Stimulated activated CD8-positive, alpha-beta memory T cell treated with anti-CD3 and anti-CD28 coated beads, Interleukin-15, amount 100 ng/mL, for 24 hours (primary cell): ENCODE measurements around the gene PTGR3.

Experiments
- DNase-seq: peaks from one replicate; pipeline ENCODE4 v3.0.0-alpha.2; 2020; ENCODE audit warnings: low read depth

Gene PTGR3

DNA sequence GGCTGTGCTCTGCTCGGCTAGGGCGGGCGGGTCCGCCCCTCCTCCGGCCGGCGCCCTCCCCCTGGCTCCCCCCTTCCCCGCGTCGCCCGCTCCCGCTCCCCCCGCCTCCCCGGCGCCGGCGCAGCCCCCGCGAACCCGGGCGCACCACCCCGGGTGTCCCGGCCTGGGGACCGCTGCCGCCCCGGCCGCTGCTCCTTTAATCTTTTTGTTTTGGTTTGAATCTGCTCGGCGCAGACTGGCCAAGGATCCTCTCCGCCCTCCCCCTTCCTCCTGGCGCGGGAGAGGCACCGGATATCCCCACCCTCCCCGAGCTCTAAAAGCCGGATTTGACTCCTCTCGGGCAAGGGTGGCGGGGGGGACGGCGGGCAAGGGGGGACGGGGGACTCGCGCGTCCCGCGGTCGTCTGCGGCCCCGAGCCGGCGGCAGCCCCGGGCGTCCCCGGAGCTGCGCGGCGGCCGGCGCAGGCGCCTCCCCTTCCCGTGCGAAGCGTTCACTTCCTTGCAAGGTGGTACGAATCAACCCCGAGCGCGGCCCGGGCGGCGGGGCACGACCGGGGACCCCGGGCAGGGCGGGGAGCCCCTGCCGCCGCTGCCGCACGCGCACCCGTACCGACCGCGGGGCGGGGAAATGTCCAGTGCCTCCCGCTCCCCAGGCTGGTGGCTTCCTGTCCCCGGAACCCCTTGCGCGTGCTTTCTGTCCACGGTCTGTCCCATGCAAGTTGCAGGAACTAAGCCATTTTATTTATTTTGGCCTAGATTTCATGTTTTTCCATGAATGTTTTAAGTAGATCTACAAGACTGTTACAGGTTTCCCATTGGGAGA lies at the start of gene PTGR3:
Gene PTGR3 (minus strand): TSS at position 11 of the 822 bp plus-strand sequence. CDS start 81 bp downstream, outside the sequence.
- peak; percentile 45 for DNase-seq

DNA sequence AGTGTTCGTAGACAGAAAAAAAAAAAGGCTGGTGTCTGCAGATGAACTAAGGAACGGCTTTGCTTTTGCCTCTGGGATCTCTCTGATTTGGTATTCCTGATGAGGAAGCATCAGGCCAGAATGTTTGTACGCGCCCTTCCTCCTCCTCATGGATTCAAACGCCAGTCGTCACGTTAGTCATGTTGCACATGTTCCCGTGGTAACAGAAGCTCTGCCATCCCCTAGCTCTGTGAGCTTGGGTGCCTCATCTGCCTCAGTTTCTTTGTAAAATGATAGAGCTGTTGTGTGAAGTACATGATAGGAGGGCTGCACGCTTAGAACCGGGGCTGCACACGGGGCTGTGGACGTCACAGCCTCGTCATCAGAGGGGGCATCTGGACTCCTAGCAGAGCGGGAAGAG lies 48.7 kb upstream of the PTGR3 start:
- DNase-seq: no peak

DNA sequence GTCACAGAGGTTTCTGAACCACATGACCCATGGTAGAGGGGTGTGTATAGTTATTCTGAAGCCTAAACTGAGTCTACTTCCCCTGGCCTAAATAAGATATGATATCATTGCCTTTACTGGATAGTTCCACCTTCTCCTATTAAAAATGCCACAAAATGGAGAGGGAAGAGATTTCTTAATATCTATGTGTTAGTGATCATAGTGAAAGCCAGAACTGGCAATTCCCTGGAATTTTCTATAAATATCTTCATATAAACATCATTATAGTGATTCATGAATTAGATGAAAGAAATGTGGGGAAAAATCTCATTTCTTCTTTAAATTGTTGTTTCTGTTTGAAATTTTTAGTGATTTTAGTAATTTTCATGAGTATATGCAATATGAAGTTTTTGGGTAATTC lies 47.4 kb upstream of the PTGR3 start:
- DNase-seq: no peak

GRCh38 chr18:75255094-75255493 lies 46.2 kb upstream of the PTGR3 start:
- no peak for DNase-seq

- DNase-seq: no peak
Observed at GRCh38 chr18:75253784-75254183, 44.8 kb upstream of the PTGR3 start.

DNA sequence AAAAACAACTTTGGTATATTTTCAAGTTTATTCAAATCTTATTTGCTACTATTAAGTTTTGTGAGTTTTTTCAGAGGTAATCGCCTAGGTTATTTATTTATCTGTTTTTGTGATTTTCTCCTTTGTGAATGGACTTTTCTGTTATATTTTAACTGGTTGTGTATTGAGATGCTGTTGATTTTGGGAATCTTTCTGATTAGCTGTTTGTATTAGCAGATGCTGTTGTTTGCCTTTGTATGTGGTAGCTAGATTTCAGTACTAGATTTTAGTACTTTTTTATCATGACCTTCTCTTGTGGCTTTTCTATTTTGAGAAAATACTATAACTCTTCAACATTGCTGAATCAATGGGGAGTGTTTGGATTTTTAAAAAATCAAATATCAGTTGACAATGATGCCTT lies 44.1 kb upstream of the PTGR3 start:
- DNase-seq: no peak

DNA sequence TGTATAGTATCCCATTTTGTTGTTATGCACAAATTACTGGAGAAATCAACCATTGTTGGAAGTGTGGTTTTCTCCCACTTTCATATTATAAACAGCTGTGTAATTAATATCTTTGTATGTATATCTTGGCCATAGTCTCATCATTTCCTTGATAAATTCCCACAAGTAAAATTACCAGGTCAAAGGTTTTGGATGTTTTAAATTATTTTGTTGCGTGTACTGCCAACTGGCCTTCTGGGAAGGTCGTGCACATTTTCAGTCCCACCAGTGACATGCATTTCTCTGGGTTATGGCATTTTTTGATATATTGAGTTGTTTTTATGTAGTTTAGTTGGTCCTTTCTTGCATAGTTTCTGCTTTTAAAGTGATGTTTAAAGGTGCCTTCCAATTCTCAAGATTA lies 43.2 kb upstream of the PTGR3 start:
- DNase-seq: no peak

- DNase-seq: no peak
Observed at GRCh38 chr18:75251466-75251865, 42.5 kb upstream of the PTGR3 start.

DNA sequence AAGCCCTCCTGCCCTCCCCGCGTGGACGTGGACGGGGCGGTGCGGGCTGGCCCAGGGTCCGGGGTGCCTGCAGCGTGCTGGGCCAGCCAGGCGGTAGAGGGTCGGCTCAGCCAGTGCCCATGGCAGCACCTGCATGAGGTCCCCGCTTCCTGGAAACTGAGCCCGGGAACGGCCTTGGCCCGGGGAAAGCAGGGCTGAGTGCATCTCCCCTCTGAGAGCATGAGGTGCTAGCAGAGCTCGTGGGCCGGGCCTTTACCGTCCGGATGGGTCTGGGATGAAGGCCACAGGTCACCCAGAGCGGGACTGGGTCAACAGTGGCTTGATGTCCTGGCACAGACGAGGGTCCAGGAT lies 41.5 kb upstream of the PTGR3 start:
- DNase-seq: no peak

DNA sequence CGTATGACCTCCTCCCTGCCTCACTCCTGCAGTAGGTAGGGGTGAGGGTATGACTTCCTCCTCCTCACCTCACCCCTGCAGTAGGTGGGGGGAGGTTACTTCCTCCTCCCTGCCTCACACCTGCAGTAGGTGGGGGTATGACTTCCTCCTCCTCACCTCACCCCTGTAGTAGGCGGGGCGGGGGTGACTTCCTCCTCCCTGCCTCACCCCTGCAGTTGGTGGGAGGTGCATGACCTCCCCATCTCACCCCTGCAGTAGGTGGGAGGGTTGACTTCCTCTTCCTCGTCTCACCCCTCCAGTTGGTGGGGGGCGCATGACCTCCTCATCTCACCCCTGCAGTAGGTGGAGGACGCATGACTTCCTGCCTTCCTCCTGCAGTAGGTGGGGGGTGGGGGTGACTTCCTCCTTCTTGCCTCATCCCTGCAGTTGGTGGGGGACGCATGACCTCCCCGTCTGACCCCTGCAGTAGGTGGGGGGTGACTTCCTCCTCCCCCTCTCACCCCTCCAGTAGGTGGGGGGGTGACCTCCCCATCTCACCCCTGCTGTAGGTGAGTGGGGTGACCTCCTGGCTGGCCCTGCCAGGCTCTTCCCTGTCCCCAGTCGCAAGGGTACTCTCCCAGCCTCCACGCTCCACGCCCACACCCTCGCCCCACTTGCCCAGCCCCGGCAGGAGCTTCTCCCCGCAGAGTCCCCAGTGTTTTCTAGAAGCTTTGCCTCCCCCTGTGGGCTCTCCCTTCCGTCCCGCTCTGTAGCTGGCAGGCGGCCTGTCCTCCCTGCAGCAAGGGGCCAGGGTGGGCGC lies 40.9 kb upstream of the PTGR3 start:
- no peak for DNase-seq

DNA sequence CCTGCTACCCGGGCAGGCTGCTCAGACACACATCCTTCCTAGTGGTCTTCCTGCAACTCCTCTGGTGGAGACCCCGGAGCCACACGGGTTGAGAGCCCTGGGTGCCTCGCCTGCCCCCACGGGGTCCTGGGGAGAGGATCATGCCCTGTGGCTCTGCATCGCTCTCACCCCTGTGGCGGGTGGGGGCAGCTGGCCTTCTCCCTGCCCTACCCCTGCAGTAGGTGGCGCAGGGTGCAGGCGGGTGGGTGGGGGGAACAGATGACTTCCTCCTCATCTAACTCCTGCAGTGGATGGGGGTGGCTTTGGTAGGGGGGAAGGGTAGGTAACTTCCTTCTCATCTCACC lies 40.2 kb upstream of the PTGR3 start:
- DNase-seq: no peak

DNA sequence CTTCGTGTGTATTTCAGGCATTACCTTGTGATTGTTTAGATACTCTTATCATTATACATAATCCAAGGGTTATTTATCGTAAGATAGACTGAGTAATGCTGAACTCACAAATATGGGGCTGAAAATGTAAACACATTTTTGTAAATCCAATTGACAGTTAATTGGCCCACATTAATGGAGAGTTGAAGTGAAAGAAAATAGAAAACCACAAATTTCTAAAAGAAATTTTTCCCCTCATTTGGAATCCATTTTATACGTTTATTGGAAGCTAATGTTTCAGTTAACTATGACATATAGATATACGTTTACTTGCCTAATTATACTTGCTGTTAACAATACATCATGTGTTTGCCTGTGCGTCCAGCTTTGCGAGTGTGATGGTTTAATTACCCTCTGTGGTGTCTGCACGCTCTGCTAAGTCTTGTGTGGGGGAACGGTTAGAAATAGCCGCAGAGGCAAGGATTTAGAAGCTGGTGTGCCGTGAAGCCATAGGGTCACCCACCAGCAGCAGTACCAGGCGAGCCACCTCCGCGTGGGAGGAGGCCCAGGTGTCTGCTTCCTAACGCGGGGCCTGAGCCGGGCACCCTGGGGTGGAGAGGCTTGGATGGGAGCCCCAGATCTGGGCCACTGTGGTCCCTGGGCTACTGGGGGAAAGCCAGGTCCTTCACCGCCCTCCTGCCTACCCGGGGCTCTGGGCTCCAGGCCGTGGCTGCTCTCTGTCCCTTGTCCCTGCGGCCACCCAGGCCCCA lies 39.7 kb upstream of the PTGR3 start:
- no peak for DNase-seq

DNA sequence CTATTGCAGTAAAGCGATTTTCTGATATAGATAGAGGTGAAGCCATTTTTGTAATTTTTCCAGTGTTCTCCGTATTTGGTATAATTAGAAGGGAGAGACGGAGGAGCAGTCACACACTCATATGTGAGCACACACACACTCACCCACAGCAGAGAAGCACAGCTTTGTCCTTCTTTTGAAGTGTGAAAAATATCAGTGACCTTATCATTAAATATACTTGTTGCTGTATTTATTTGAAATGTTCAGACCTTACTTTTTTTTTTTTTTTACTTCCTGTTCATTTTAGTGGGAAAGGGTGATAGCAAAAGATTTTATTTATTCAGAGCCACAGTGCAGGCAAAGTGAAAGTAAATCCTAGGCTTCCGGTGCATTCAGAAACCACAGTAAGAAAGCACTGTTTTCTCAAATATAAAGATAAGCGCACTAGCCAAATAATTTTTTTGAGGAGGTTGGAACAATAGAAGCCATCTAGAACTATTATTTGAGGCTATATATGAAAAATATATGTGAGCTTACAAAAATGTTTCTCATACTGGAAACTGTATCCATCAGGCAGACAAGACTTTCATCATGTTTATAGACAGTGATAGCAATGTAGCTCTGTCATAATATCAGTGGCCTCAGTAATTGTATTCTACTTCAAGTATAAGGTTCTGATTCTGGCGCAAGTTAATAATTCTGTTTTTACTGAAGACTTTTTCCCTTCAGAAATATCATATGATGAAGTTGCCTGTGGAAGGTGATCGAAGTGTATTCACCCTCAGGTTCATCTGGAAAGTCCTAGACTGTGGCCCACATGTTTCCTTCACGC lies 38.9 kb upstream of the PTGR3 start:
- no peak for DNase-seq

- DNase-seq: no peak
Observed at GRCh38 chr18:75246721-75247610, 38.0 kb upstream of the PTGR3 start.

- DNase-seq: no peak
Observed at GRCh38 chr18:75244351-75245313, 35.7 kb upstream of the PTGR3 start.

GRCh38 chr18:75241705-75242104 lies 32.8 kb upstream of the PTGR3 start:
- no peak for DNase-seq

GRCh38 chr18:75240433-75240832 lies 31.5 kb upstream of the PTGR3 start:
- no peak for DNase-seq

GRCh38 chr18:75238786-75239185 lies 29.8 kb upstream of the PTGR3 start:
- no peak for DNase-seq

DNA sequence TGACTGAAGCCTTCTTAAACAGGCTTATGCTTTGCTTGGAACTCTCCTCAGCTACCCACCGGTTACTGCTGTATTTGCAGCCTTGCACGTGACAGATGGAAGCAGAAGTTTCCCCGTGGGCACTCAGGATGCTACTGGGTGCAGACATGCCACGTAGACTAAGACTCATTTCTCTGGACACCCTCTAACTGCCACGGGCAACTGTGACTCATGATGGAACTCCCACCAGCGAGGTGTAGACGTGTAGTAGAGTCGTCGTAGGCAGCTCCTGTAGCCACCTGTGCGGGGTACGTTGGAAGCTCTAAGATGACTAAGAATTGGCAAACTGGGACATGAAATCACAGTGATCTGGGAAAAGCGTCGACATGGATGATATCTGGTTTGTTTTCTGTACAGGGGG lies 29.2 kb upstream of the PTGR3 start:
- DNase-seq: no peak

DNA sequence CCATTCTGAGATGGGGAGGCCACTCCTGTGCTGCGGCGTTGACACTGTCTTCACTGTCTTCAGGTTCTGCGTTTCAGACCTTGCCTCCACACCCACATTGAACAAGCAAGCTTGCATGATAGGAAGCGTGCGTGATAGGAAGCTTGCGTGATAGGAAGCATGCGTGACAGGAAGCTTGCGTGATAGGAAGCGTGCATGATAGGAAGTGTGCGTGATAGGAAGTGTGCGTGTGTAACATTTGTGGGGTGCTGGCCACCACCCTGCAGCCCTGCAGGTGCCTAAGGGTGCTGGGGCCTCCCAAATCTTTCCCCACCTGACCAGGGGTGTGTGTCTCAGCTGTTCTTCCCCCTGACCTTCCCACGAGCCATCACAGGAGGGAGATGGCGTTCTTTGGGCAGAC lies 27.0 kb upstream of the PTGR3 start:
- DNase-seq: no peak
